ENCODE measurements around the gene UHRF2. TPM values are rescaled to one million over a fixed set of nuclear protein-coding genes. Genes with fewer than 3 reads are reported as not detected.

UHRF2 gene
- total and polyA plus RNA-seq, 12 donors: 9.6 to 19.7 (median 13.1) TPM

DNA sequence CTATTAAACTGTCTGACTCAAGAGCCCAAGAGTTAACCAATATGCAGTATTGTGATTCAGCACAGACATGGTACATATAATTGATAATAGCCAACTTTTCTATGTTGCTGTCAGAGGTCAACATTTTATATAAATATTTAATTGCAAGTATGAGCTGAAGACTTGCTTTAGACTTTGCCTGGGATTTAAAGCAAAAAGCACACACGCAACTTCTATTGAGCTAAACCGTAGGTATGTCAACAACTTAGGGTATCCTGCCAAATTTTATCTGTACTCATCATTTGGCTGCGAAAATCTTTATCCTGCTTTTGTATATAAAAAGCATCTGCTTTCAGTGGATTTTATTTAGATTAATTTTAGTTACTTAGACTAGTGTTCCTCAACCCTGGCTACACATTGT, 27.4 kb downstream of the UHRF2 start:
- intact Hi-C loops (cut with DNase I): loop anchor here in 1 of 10 donors (2.0 kb wide), 1 partner anchor 20 kb away; no protein-coding TSS in a partner anchor
- TF ChIP-seq, protein P1, sequence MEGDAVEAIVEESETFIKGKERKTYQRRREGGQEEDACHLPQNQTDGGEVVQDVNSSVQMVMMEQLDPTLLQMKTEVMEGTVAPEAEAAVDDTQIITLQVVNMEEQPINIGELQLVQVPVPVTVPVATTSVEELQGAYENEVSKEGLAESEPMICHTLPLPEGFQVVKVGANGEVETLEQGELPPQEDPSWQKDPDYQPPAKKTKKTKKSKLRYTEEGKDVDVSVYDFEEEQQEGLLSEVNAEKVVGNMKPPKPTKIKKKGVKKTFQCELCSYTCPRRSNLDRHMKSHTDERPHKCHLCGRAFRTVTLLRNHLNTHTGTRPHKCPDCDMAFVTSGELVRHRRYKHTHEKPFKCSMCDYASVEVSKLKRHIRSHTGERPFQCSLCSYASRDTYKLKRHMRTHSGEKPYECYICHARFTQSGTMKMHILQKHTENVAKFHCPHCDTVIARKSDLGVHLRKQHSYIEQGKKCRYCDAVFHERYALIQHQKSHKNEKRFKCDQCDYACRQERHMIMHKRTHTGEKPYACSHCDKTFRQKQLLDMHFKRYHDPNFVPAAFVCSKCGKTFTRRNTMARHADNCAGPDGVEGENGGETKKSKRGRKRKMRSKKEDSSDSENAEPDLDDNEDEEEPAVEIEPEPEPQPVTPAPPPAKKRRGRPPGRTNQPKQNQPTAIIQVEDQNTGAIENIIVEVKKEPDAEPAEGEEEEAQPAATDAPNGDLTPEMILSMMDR (IDR thresholded peaks at IDR 0.05): no peak
- no peak for ATAC-seq

GRCh38 chr9:6441269-6441668, 28.3 kb downstream of the UHRF2 start:
- 65 to 78% methylated on average over 1 of the region's 1 CpG for WGBS, 2 donors
- Histone ChIP-seq H3K4me1 (peaks cover 0 to 60% (median 29%) of the 10 kb centered on the region in 9 donors), H3K9me3 (no peaks in the 10 kb centered on the region), H3K4me3 (no peak overlapping the region), H3K27me3 (no peaks in the 10 kb centered on the region), H3K27ac (no peak overlapping the region), H3K36me3 (peaks cover 0 to 23% (median 2%) of the 10 kb centered on the region in 9 donors)
- TF ChIP-seq, protein P1 (IDR thresholded peaks at IDR 0.05): no peak
- ATAC-seq: no peak
- no peak for DNase-seq
- intact Hi-C loops (cut with DNase I): loop anchor here in 1 of 10 donors (2.0 kb wide), 1 partner anchor 20 kb away; no protein-coding TSS in a partner anchor

More for the DNA sequence above, 27.4 kb downstream of the UHRF2 start:
- peaks cover 0 to 60% (median 29%) of the 10 kb centered on the region in 9 donors for H3K4me1 ChIP-seq
- H3K27me3 ChIP-seq: no peaks in the 10 kb centered on the region
- no peak overlapping the region for H3K27ac ChIP-seq
- H3K36me3 ChIP-seq: peaks cover 0 to 24% (median 2%) of the 10 kb centered on the region in 9 donors
- H3K4me3 ChIP-seq: no peak overlapping the region
- no peak for DNase-seq
- H3K9me3 ChIP-seq: no peaks in the 10 kb centered on the region
- 57 to 61% methylated on average over 3 of the region's 3 CpGs for WGBS, 2 donors

- no peak for ATAC-seq
- 5 to 6% methylated on average over 1 of the region's 1 CpG for WGBS, 2 donors
- intact Hi-C loops (cut with DNase I): no loop called here
- peaks cover 0 to 55% (median 38%) of the 10 kb centered on the region in 9 donors for H3K4me1 ChIP-seq
- peaks cover 0 to 17% (median 0%) of the 10 kb centered on the region in 9 donors for H3K36me3 ChIP-seq
- no peak for DNase-seq
- no peaks in the 10 kb centered on the region for H3K9me3 ChIP-seq
- TF ChIP-seq, protein P1 (IDR thresholded peaks at IDR 0.05): no peak
- H3K4me3 ChIP-seq: no peak overlapping the region
- no peaks in the 10 kb centered on the region for H3K27me3 ChIP-seq
- no peak overlapping the region for H3K27ac ChIP-seq
These were observed 30.7 kb downstream of the UHRF2 start for GRCh38 chr9:6443661-6444060.

DNA sequence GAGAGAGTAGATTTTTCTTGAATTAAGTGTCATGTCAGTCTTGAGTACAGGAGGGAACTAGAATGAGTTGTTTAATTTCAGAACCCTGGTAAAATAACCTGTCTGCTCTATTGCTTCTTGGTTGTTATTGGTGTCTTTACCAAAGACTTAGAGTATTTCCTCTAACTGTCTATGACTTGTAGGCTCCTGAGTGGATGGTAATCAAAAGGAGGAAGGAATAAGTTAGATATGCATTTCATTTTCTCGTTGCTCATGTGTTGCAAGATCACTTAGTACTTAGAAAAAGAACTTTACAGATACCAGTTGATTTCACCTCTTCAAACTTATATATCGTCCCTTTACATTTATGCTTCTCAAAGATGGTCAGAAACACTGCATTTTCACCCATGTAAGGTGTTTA, 31.1 kb downstream of the UHRF2 start:
- Histone ChIP-seq H3K36me3 (peaks cover 0 to 17% (median 0%) of the 10 kb centered on the region in 9 donors), H3K27ac (peak overlapping the region in 1 of 10 donors; percentile 11), H3K4me3 (no peak overlapping the region), H3K4me1 (peaks cover 0 to 58% (median 42%) of the 10 kb centered on the region in 9 donors), H3K9me3 (no peaks in the 10 kb centered on the region), H3K27me3 (no peaks in the 10 kb centered on the region)
- ATAC-seq (no peak), DNase-seq (no peak)
- intact Hi-C loops (cut with DNase I): no loop called here
- TF ChIP-seq, protein P1 (IDR thresholded peaks at IDR 0.05): no peak
- 61 to 64% methylated on average over 2 of the region's 2 CpGs for WGBS, 2 donors

Measured in heart right ventricle (tissue), 16 donors.